Measurements from ENCODE around the gene PPIP5K1. TPM values are rescaled to one million over a fixed set of nuclear protein-coding genes. Genes with fewer than 3 reads are reported as not detected.

Gene PPIP5K1
- total RNA-seq, 1 experiment from 2014 or later, result 64.0 TPM

DNA sequence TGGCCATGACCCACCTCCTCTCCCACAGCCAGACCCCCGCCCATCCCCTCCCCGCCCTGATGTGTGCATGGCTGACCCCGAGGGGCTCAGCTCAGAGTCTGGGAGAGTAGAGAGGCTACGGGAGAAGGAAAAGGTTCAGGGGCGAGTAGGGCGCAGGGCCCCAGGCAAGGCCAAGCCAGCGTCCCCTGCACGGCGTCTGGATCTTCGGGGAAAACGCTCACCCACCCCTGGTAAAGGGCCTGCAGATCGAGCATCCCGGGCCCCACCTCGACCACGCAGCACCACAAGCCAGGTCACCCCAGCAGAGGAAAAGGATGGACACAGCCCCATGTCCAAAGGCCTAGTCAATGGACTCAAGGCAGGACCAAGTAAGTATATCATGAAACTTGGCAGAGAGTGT, 60.9 kb downstream of the PPIP5K1 start:
- Mint-ChIP-seq H3K4me3 (ENCODE audit: unreplicated experiment) (no peak overlapping the region), H3K9me3 (ENCODE audit: unreplicated experiment) (no peaks in the 10 kb centered on the region), H3K27ac (ENCODE audit: low read depth, unreplicated experiment) (no peak overlapping the region), H3K4me1 (ENCODE audit: insufficient read depth, unreplicated experiment) (no peaks in the 10 kb centered on the region), H3K27me3 (ENCODE audit: insufficient read depth, unreplicated experiment) (no peaks in the 10 kb centered on the region), H3K36me3 (ENCODE audit: insufficient read depth, unreplicated experiment) (no peaks in the 10 kb centered on the region)
- intact Hi-C loops (cut with micrococcal nuclease), result no loop called here
- POLR2A ChIA-PET, result interaction anchor here (0.8 kb wide), 1 partner anchor 13 kb away, joined by 3 read pairs; no protein-coding TSS in a partner anchor
- DNase-seq (ENCODE audit: unreplicated experiment), result no peak
- no TSS peak for BruUV-seq (replicated peaks)
- TF ChIP-seq, protein P1, sequence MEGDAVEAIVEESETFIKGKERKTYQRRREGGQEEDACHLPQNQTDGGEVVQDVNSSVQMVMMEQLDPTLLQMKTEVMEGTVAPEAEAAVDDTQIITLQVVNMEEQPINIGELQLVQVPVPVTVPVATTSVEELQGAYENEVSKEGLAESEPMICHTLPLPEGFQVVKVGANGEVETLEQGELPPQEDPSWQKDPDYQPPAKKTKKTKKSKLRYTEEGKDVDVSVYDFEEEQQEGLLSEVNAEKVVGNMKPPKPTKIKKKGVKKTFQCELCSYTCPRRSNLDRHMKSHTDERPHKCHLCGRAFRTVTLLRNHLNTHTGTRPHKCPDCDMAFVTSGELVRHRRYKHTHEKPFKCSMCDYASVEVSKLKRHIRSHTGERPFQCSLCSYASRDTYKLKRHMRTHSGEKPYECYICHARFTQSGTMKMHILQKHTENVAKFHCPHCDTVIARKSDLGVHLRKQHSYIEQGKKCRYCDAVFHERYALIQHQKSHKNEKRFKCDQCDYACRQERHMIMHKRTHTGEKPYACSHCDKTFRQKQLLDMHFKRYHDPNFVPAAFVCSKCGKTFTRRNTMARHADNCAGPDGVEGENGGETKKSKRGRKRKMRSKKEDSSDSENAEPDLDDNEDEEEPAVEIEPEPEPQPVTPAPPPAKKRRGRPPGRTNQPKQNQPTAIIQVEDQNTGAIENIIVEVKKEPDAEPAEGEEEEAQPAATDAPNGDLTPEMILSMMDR (IDR thresholded peaks at IDR 0.05; ENCODE audit: unreplicated experiment), result no peak
- CTCF ChIA-PET, result interaction anchor here (3.9 kb wide), 1 partner anchor 15 kb away, joined by 14 read pairs; no protein-coding TSS in a partner anchor

DNA sequence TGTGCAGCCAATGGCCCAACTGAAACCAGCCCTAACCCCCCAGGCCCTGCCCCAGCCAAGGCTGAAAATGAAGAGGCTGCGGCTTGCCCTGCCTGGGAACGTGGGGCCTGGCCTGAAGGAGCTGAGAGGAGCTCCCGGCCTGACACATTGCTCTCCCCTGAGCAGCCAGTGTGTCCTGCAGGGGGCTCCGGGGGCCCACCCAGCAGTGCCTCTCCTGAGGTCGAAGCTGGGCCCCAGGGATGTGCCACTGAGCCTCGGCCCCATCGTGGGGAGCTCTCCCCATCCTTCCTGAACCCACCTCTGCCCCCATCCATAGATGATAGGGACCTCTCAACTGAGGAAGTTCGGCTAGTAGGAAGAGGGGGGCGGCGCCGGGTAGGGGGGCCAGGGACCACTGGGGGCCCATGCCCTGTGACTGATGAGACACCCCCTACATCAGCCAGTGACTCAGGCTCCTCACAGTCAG, 61.4 kb downstream of the PPIP5K1 start:
- no peaks in the 10 kb centered on the region for H3K4me1 Mint-ChIP-seq (ENCODE audit: insufficient read depth, unreplicated experiment)
- ChIA-PET POLR2A (interaction anchor here (0.8 kb wide), 1 partner anchor 13 kb away, joined by 3 read pairs; no protein-coding TSS in a partner anchor), CTCF (interaction anchor here (1.0 to 3.9 kb wide), 2 partner anchors 15 to 28 kb away, joined by 3 to 14 read pairs; no protein-coding TSS in a partner anchor)
- no TSS peak for BruUV-seq (replicated peaks)
- H3K9me3 Mint-ChIP-seq (ENCODE audit: unreplicated experiment), result no peaks in the 10 kb centered on the region
- intact Hi-C loops (cut with micrococcal nuclease), result no loop called here
- H3K4me3 Mint-ChIP-seq (ENCODE audit: unreplicated experiment), result no peak overlapping the region
- peaks cover 2% of the 10 kb centered on the region for H3K27me3 Mint-ChIP-seq (ENCODE audit: insufficient read depth, unreplicated experiment)
- DNase-seq (ENCODE audit: unreplicated experiment), result no peak
- no peak overlapping the region for H3K27ac Mint-ChIP-seq (ENCODE audit: low read depth, unreplicated experiment)
- H3K36me3 Mint-ChIP-seq (ENCODE audit: insufficient read depth, unreplicated experiment), result no peaks in the 10 kb centered on the region
- TF ChIP-seq, protein P1 (IDR thresholded peaks at IDR 0.05; ENCODE audit: unreplicated experiment), result no peak

DNA sequence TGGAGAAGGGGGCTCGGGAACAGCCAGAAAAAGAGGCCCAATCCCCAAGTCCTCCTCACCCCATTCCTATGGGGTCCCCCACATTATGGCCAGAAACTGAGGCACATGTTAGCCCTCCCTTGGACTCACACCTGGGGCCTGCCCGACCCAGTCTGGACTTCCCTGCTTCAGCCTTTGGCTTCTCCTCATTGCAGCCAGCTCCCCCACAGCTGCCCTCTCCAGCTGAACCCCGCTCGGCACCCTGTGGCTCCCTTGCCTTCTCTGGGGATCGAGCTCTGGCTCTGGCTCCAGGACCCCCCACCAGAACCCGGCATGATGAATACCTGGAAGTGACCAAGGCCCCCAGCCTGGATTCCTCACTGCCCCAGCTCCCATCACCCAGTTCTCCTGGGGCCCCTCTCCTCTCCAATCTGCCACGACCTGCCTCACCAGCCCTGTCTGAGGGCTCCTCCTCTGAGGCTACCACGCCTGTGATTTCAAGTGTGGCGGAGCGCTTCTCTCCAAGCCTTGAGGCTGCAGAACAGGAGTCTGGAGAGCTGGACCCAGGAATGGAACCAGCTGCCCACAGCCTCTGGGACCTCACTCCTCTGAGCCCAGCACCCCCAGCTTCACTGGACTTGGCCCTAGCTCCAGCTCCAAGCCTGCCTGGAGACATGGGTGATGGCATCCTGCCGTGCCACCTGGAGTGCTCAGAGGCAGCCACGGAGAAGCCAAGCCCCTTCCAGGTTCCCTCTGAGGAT, 62.0 kb downstream of the PPIP5K1 start:
- Mint-ChIP-seq H3K4me3 (ENCODE audit: unreplicated experiment) (no peak overlapping the region), H3K27ac (ENCODE audit: low read depth, unreplicated experiment) (no peak overlapping the region), H3K27me3 (ENCODE audit: insufficient read depth, unreplicated experiment) (peaks cover 8% of the 10 kb centered on the region), H3K9me3 (ENCODE audit: unreplicated experiment) (no peaks in the 10 kb centered on the region), H3K36me3 (ENCODE audit: insufficient read depth, unreplicated experiment) (no peaks in the 10 kb centered on the region), H3K4me1 (ENCODE audit: insufficient read depth, unreplicated experiment) (no peaks in the 10 kb centered on the region)
- DNase-seq (ENCODE audit: unreplicated experiment), result no peak
- TF ChIP-seq, protein P1 (IDR thresholded peaks at IDR 0.05; ENCODE audit: unreplicated experiment), result no peak
- intact Hi-C loops (cut with micrococcal nuclease), result no loop called here
- POLR2A ChIA-PET, result no interaction called here
- no TSS peak for BruUV-seq (replicated peaks)
- CTCF ChIA-PET, result interaction anchor here (1.0 to 3.9 kb wide), 2 partner anchors 14 to 28 kb away, joined by 3 to 14 read pairs; no protein-coding TSS in a partner anchor

DNA sequence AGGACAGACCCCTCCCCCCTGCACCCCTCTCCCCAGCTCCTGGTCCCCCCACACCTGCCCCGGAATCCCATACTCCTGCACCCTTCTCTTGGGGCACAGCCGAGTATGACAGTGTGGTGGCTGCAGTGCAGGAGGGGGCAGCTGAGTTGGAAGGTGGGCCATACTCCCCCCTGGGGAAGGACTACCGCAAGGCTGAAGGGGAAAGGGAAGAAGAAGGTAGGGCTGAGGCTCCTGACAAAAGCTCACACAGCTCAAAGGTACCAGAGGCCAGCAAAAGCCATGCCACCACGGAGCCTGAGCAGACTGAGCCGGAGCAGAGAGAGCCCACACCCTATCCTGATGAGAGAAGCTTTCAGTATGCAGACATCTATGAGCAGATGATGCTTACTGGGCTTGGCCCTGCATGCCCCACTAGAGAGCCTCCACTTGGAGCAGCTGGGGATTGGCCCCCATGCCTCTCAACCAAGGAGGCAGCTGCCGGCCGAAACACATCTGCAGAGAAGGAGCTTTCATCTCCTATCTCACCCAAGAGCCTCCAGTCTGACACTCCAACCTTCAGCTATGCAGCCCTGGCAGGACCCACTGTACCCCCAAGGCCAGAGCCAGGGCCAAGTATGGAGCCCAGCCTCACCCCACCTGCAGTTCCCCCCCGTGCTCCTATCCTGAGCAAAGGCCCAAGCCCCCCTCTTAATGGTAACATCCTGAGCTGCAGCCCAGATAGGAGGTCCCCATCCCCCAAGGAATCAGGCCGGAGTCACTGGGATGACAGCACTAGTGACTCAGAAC, 62.8 kb downstream of the PPIP5K1 start:
- no peaks in the 10 kb centered on the region for H3K36me3 Mint-ChIP-seq (ENCODE audit: insufficient read depth, unreplicated experiment)
- H3K9me3 Mint-ChIP-seq (ENCODE audit: unreplicated experiment), result no peaks in the 10 kb centered on the region
- no peak overlapping the region for H3K27ac Mint-ChIP-seq (ENCODE audit: low read depth, unreplicated experiment)
- TF ChIP-seq, protein P1 (IDR thresholded peaks at IDR 0.05; ENCODE audit: unreplicated experiment), result no peak
- no TSS peak for BruUV-seq (replicated peaks)
- no peak for DNase-seq (ENCODE audit: unreplicated experiment)
- intact Hi-C loops (cut with micrococcal nuclease), result no loop called here
- peaks cover 15% of the 10 kb centered on the region for H3K27me3 Mint-ChIP-seq (ENCODE audit: insufficient read depth, unreplicated experiment)
- ChIA-PET POLR2A (interaction anchor here (0.7 kb wide), 1 partner anchor 16 kb away, joined by 3 read pairs; no protein-coding TSS in a partner anchor), CTCF (interaction anchor here (1.0 to 3.9 kb wide), 2 partner anchors 14 to 27 kb away, joined by 3 to 14 read pairs; no protein-coding TSS in a partner anchor)
- no peaks in the 10 kb centered on the region for H3K4me1 Mint-ChIP-seq (ENCODE audit: insufficient read depth, unreplicated experiment)
- no peak overlapping the region for H3K4me3 Mint-ChIP-seq (ENCODE audit: unreplicated experiment)
